Type B pancreatic cell (in vitro differentiated cells): ENCODE results near the gene MYO18A. TPM values are rescaled to one million over a fixed set of nuclear protein-coding genes. Genes with fewer than 3 reads are reported as not detected.

Source experiments
- DNase-seq: peaks from one replicate; pipeline ENCODE4 v3.0.0; 2021; ENCODE audit warnings: mixed read lengths; ENCODE audit not compliant: unreplicated experiment; ENCODE audit errors: extremely low spot score
- H3K27ac Mint-ChIP-seq: 2 replicates; pipeline ENCODE4 v1.8.0; 2021; ENCODE audit warnings: mild to moderate bottlenecking, mixed read lengths
- H3K27me3 Mint-ChIP-seq: 2 replicates; pipeline ENCODE4 v1.8.0; 2021; ENCODE audit warnings: mixed read lengths
- H3K36me3 Mint-ChIP-seq: 2 replicates; pipeline ENCODE4 v1.8.0; 2021; ENCODE audit warnings: mixed read lengths
- H3K4me1 Mint-ChIP-seq: one replicate; pipeline ENCODE4 v1.8.0; 2021; ENCODE audit warnings: mixed read lengths; ENCODE audit not compliant: unreplicated experiment
- H3K4me3 Mint-ChIP-seq: 2 replicates; pipeline ENCODE4 v1.8.0; 2021; ENCODE audit warnings: mild to moderate bottlenecking, mixed read lengths
- H3K9me3 Mint-ChIP-seq: 2 replicates; pipeline ENCODE4 v1.8.0; 2021; ENCODE audit warnings: mixed read lengths
- total RNA-seq: library from RNA; stranded (reverse); gene quantifications from 2 replicates; pipeline ENCODE4 v1.2.1, GENCODE V29; 2021; ENCODE audit warnings: low replicate concordance
- TF ChIP-seq, protein P1 (sequence below): fragments of 200-600 bp; sonication (generic); conservative IDR thresholded peaks from 2 replicates; pipeline ENCODE4 v1.5.0; 2021; ENCODE audit warnings: antibody characterized with exemption, mild to moderate bottlenecking

Gene MYO18A
- total RNA-seq, 1 donor from 2014 or later: 46.6 TPM

DNA sequence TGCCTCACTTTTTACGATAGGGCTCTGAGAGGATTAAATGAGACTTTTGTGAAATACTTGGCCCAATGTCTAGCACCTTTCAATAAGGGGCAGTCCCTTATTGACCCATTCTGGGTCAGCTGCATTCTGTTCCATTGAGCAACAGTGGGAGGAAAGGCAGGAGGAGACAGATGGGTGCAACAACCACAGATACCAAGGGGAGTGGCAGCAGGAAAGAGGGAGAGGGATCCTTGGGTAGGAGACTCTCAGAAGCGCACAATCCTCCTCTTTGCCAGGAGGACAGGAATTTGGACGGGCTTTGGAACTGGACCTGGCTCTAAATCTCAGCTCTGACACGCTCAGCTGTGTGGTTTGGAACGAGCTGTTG, 133.7 kb downstream of the MYO18A start:
- TF ChIP-seq, protein P1, sequence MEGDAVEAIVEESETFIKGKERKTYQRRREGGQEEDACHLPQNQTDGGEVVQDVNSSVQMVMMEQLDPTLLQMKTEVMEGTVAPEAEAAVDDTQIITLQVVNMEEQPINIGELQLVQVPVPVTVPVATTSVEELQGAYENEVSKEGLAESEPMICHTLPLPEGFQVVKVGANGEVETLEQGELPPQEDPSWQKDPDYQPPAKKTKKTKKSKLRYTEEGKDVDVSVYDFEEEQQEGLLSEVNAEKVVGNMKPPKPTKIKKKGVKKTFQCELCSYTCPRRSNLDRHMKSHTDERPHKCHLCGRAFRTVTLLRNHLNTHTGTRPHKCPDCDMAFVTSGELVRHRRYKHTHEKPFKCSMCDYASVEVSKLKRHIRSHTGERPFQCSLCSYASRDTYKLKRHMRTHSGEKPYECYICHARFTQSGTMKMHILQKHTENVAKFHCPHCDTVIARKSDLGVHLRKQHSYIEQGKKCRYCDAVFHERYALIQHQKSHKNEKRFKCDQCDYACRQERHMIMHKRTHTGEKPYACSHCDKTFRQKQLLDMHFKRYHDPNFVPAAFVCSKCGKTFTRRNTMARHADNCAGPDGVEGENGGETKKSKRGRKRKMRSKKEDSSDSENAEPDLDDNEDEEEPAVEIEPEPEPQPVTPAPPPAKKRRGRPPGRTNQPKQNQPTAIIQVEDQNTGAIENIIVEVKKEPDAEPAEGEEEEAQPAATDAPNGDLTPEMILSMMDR: no peak
- peaks cover 56% of the 10 kb centered on the region for H3K4me1 Mint-ChIP-seq
- no peak overlapping the region for H3K4me3 Mint-ChIP-seq
- peaks cover 54% of the 10 kb centered on the region for H3K27me3 Mint-ChIP-seq
- H3K9me3 Mint-ChIP-seq: no peaks in the 10 kb centered on the region
- H3K36me3 Mint-ChIP-seq: no peaks in the 10 kb centered on the region
- DNase-seq: no peak
- no peak overlapping the region for H3K27ac Mint-ChIP-seq

DNA sequence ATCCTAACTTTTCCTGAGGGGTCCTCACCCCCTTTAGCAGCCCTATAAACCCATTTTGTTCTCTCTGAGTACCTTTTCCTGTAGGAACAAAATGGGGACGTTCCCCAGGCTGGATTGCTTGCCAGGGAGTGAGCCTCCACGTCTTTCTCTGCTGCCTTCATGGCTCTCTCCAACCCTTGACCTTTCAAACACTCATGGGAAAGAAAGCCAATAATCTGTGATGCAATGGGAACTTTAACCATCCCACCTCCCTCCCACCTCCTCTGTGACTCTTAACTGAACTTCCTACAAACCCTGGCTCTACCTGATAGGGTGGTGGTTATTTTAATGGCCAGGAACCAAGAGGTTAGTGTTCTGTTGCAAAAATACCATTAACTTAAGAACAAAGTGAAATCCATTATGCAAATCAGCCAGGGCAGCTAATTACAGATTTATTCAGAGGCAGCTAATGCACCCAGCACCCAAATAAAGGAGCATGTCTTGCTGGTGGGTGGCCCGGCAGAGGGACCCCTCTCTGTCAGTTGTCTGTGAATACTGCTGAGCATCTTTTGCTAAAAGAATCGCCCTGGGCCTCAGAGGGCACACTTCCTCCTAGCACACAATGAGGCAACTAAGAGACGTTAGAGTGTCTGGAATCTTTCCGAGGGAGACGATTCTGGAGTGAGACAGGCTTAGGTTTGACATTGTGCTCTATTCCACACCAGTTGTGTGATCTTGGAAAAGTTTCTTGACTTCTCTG, 134.3 kb downstream of the MYO18A start:
- Mint-ChIP-seq H3K4me3 (peak overlapping the region; percentile 37), H3K9me3 (no peaks in the 10 kb centered on the region), H3K36me3 (no peaks in the 10 kb centered on the region), H3K27me3 (peaks cover 50% of the 10 kb centered on the region), H3K4me1 (peaks cover 56% of the 10 kb centered on the region), H3K27ac (no peak overlapping the region)
- no peak for DNase-seq
- TF ChIP-seq, protein P1: no peak

DNA sequence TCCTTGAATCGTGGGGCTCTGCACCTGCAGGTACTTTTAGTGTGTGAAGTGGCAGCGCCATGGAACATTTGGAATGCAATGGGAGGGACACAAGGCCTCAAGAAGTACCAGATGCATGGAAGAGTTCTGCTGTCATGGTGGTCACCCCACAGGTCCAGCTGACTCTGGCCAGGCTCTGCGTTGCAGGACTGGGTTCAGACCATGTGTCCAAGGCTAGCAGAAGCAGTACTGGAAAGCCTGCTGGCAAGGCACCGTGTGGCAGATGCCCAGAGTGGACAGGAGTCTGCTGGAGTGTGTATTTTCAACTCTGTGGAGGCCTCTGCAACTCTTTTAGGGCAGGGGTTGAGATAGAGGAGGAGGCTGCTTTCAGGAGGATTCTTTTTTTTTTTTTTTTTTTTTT, 135.2 kb downstream of the MYO18A start:
- Mint-ChIP-seq H3K4me1 (peaks cover 54% of the 10 kb centered on the region), H3K9me3 (no peaks in the 10 kb centered on the region), H3K4me3 (no peak overlapping the region), H3K27ac (no peak overlapping the region), H3K27me3 (peaks cover 50% of the 10 kb centered on the region), H3K36me3 (no peaks in the 10 kb centered on the region)
- TF ChIP-seq, protein P1: no peak
- DNase-seq: no peak

DNA sequence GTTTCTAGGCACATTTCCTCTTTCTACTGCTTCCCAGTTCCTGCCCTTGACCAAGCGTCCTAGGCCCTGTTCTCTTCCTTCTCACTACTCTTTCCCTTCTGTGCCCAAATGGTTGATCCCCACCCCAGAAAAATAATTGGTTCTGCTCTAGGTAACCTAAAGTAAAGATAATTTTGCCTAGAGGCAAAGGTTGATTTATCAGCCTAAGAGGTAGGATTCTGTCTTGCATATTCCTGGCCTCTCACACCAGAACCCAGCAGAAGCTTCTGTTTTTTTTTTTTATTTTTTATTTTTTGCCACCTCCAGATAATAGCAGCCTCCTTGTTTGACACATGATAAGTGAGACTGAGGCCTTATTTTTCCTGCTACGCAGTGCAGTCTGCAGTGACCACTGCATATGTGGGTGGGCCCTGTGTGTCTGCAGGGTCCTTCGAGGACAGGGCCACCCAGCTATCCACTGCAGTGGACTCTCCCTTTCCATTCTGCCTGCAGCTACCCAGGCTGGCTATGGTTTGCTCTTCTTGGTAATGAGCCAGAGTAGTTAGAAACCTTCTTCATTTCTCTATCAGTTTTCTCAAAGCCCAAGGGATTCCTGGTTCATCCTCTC, 136.6 kb downstream of the MYO18A start:
- no peaks in the 10 kb centered on the region for H3K36me3 Mint-ChIP-seq
- peaks cover 40% of the 10 kb centered on the region for H3K4me1 Mint-ChIP-seq
- TF ChIP-seq, protein P1: no peak
- H3K9me3 Mint-ChIP-seq: no peaks in the 10 kb centered on the region
- H3K4me3 Mint-ChIP-seq: peak overlapping the region; percentile 24
- peaks cover 40% of the 10 kb centered on the region for H3K27me3 Mint-ChIP-seq
- H3K27ac Mint-ChIP-seq: no peak overlapping the region
- DNase-seq: no peak

DNA sequence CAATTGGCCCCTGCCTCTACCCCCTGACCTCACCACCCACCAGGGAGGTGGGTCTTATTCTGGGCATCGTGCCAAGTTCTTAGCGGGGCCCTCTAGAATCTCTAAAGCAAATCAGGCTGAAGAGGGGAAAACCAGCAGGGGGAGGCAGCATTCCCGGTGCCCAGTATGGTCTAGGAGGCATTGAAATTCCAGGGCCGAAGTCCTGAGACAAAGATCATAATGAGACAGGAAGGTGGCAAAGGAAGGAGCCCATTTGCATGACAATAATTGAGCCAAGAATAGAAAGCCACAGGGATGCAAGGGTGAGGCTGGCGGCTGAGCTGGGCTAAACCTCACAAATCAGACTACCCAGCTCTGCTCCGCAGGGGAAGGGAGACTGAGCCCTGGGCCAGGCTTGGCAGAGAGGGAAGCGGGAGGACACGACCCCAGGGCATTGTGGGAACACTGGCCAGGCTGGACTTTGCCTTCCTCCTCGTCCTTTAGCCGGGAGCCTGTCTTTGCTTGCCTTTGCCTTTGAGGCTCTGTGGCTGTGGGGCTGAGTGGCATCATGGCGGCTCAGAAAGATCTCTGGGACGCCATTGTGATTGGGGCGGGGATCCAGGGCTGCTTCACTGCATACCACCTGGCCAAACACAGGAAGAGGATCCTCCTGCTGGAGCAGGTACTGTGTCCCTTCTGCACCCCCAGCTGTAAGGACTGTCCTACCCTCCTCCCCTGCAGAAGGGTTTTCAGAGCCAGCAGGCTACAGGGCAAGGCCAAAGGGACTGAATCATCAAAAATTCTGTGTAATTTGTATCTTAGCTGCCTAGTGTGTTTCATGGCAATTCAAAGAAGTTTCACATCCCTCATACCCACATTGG, 137.3 kb downstream of the MYO18A start, which contains the start of gene PIPOX:
PIPOX (plus strand) TSS at position 463 of the 860 bp plus-strand sequence; CDS start at position 548, 85 bp downstream.
- Mint-ChIP-seq H3K4me3 (peak within 1 kb of the TSS; percentile 64), H3K9me3 (no peaks in the 10 kb centered on the region), H3K27ac (peak within 1 kb of the TSS; percentile 69), H3K36me3 (no peaks in the 10 kb centered on the region), H3K4me1 (peaks cover 34% of the 10 kb centered on the region), H3K27me3 (peaks cover 33% of the 10 kb centered on the region)
- TF ChIP-seq, protein P1: peak; percentile 42
- DNase-seq: no peak
